ENCODE measurements around the gene TERT.

TERT gene

DNA sequence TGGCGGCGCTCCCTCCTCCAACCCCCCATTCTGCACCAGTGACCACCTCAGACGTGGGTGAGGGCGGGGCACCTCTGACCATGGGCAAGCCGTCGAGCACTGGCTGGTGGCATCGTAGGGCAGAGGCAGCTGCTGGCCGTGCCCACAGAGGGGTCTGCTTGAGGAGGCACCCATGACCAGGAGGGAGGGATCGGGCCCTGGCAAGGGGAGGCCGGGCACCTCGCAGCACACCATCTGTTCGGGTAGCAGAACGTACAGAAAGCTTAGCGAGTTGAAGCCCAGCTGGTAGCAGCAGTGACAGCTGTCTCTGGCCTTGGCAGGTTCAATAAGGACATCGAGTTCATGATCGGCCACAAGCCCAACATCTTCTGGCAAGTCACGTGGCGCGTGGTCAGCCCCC is 74.0 kb downstream of the TERT start:
- in situ Hi-C loops (cut with MboI; ENCODE audit: low pct_unique_long_range_greater_than_20kb, low sequenced_read_pairs, unreplicated experiment) = no loop called here
- TF ChIP-seq, protein P1, sequence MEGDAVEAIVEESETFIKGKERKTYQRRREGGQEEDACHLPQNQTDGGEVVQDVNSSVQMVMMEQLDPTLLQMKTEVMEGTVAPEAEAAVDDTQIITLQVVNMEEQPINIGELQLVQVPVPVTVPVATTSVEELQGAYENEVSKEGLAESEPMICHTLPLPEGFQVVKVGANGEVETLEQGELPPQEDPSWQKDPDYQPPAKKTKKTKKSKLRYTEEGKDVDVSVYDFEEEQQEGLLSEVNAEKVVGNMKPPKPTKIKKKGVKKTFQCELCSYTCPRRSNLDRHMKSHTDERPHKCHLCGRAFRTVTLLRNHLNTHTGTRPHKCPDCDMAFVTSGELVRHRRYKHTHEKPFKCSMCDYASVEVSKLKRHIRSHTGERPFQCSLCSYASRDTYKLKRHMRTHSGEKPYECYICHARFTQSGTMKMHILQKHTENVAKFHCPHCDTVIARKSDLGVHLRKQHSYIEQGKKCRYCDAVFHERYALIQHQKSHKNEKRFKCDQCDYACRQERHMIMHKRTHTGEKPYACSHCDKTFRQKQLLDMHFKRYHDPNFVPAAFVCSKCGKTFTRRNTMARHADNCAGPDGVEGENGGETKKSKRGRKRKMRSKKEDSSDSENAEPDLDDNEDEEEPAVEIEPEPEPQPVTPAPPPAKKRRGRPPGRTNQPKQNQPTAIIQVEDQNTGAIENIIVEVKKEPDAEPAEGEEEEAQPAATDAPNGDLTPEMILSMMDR (IDR thresholded peaks at IDR 0.05; ENCODE audit: extremely low read depth, insufficient read depth, missing control alignments) = no peak

DNA sequence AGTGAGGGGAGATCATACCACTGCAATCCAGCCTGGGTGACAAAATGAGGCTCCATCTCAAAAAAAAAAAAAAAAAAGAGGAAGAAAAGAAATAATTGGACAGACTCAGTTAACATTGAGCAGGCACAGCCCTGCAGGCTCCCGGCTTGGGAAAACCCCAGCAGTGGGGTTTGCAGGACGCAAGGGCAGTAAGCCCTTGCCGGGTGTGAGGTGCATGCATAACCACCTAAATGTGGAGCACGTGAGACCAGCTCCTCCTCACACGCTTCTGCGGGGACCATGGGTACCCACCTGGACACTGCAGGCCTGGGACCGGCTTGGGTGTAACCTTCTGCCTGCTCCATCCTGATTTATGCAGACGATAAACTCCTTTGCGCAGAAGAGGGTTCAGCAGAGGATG is 74.5 kb downstream of the TERT start:
- in situ Hi-C loops (cut with MboI; ENCODE audit: low pct_unique_long_range_greater_than_20kb, low sequenced_read_pairs, unreplicated experiment) = no loop called here
- TF ChIP-seq, protein P1 (IDR thresholded peaks at IDR 0.05; ENCODE audit: extremely low read depth, insufficient read depth, missing control alignments) = no peak
- no peak for DNase-seq (ENCODE audit: low spot score)

More for the DNA sequence above, 74.0 kb downstream of the TERT start:
- DNase-seq (ENCODE audit: low spot score) = no peak

- DNase-seq (ENCODE audit: low spot score) = no peak
- in situ Hi-C loops (cut with MboI; ENCODE audit: low pct_unique_long_range_greater_than_20kb, low sequenced_read_pairs, unreplicated experiment) = no loop called here
- TF ChIP-seq, protein P1 (IDR thresholded peaks at IDR 0.05; ENCODE audit: extremely low read depth, insufficient read depth, missing control alignments) = no peak
These were observed 75.1 kb downstream of the TERT start for GRCh38 chr5:1219768-1220100.

- DNase-seq (ENCODE audit: low spot score) = no peak
- in situ Hi-C loops (cut with MboI; ENCODE audit: low pct_unique_long_range_greater_than_20kb, low sequenced_read_pairs, unreplicated experiment) = no loop called here
- TF ChIP-seq, protein P1 (IDR thresholded peaks at IDR 0.05; ENCODE audit: extremely low read depth, insufficient read depth, missing control alignments) = no peak
These were observed 75.6 kb downstream of the TERT start for GRCh38 chr5:1219098-1219767.

GRCh38 chr5:1218351-1219080 is 76.4 kb downstream of the TERT start:
- in situ Hi-C loops (cut with MboI; ENCODE audit: low pct_unique_long_range_greater_than_20kb, low sequenced_read_pairs, unreplicated experiment) = no loop called here
- TF ChIP-seq, protein P1 (IDR thresholded peaks at IDR 0.05; ENCODE audit: extremely low read depth, insufficient read depth, missing control alignments) = no peak
- no peak for DNase-seq (ENCODE audit: low spot score)

GRCh38 chr5:1217596-1218206 is 77.2 kb downstream of the TERT start:
- DNase-seq (ENCODE audit: low spot score) = no peak
- TF ChIP-seq, protein P1 (IDR thresholded peaks at IDR 0.05; ENCODE audit: extremely low read depth, insufficient read depth, missing control alignments) = no peak
- in situ Hi-C loops (cut with MboI; ENCODE audit: low pct_unique_long_range_greater_than_20kb, low sequenced_read_pairs, unreplicated experiment) = no loop called here
